WTC11 (cell line): Measurements from ENCODE around the gene SLC2A1. TPM values are rescaled to one million over a fixed set of nuclear protein-coding genes. Genes with fewer than 3 reads are reported as not detected.

ENCODE experiments used
- ATAC-seq: fragments of 200-7000 bp; cut with Tn5 transposase; 2 replicates; pipeline ENCODE4 v1.10.0; 2021; ENCODE audit warnings: mild to moderate bottlenecking, moderate library complexity
- CTCF ChIA-PET: fragments of 300-600 bp; sonication (Branson Sonifier 250); formaldehyde crosslinking; loops from one replicate; lab custom pipeline; 2021; ENCODE audit warnings: antibody characterized with exemption; lab: Charles Lee
- POLR2A ChIA-PET: fragments of 350-600 bp; sonication (Branson Sonifier 250); formaldehyde crosslinking; loops from one replicate; lab custom pipeline; 2021; ENCODE audit warnings: antibody characterized with exemption; lab: Charles Lee
- DNase-seq: peaks from one replicate; pipeline ENCODE4 v3.0.0; 2021; ENCODE audit warnings: low spot score
- H3K27ac Mint-ChIP-seq: 2 replicates; pipeline ENCODE4 v1.8.0; 2021; ENCODE audit warnings: mixed read lengths
- H3K27me3 Mint-ChIP-seq: 2 replicates; pipeline ENCODE4 v1.8.0; 2021; ENCODE audit warnings: low read depth, mild to moderate bottlenecking, moderate library complexity, mixed read lengths
- H3K36me3 Mint-ChIP-seq: 2 replicates; pipeline ENCODE4 v1.8.0; 2021; ENCODE audit warnings: mixed read lengths
- H3K4me1 Mint-ChIP-seq: 2 replicates; pipeline ENCODE4 v1.8.0; 2022; ENCODE audit warnings: mixed read lengths
- H3K4me3 Mint-ChIP-seq: 2 replicates; pipeline ENCODE4 v1.8.0; 2021; ENCODE audit warnings: mild to moderate bottlenecking, moderate library complexity, mixed read lengths
- H3K9me3 Mint-ChIP-seq: 2 replicates; pipeline ENCODE4 v1.8.0; 2021; ENCODE audit warnings: mixed read lengths
- CDX4 ChIP-seq: fragments of 250-450 bp; sonication (Bioruptor Pico); IDR thresholded peaks from 2 replicates; pipeline ENCODE4 v1.9.0; 2021; ENCODE audit warnings: moderate library complexity, mild to moderate bottlenecking, inconsistent platforms, borderline replicate concordance
- E2F1 ChIP-seq: sonication (generic); formaldehyde crosslinking; IDR thresholded peaks from 2 replicates; pipeline ENCODE4 v1.8.0; 2022; ENCODE audit warnings: mild to moderate bottlenecking, missing genetic modification reagents
- MXD4 ChIP-seq: fragments of 250-450 bp; sonication (Bioruptor Pico); IDR thresholded peaks from 2 replicates; pipeline ENCODE4 v1.8.0; 2021; ENCODE audit warnings: mild to moderate bottlenecking, moderate library complexity, borderline replicate concordance
- TEAD4 ChIP-seq: sonication (generic); formaldehyde crosslinking; IDR thresholded peaks from 2 replicates; pipeline ENCODE4 v1.8.0; 2022; ENCODE audit warnings: mild to moderate bottlenecking, missing genetic modification reagents
- USF1 ChIP-seq: sonication (generic); formaldehyde crosslinking; IDR thresholded peaks from 2 replicates; pipeline ENCODE4 v1.8.0; 2022; ENCODE audit warnings: mild to moderate bottlenecking, missing genetic modification reagents
- ZMAT4 ChIP-seq: fragments of 250-450 bp; sonication (Bioruptor Pico); IDR thresholded peaks from 2 replicates; pipeline ENCODE4 v1.9.0; 2021; ENCODE audit warnings: mild to moderate bottlenecking
- ZNF219 ChIP-seq: sonication (generic); formaldehyde crosslinking; IDR thresholded peaks from 2 replicates; pipeline ENCODE4 v1.8.0; 2023; ENCODE audit warnings: missing genetic modification reagents, mild to moderate bottlenecking, borderline replicate concordance
- ZNF512 ChIP-seq: sonication (generic); formaldehyde crosslinking; IDR thresholded peaks from 2 replicates; pipeline ENCODE4 v1.8.1; 2022; ENCODE audit warnings: missing genetic modification reagents, borderline replicate concordance
- ZNF671 ChIP-seq: fragments of 250-450 bp; sonication (Bioruptor Pico); IDR thresholded peaks from 2 replicates; pipeline ENCODE4 v1.8.0; 2021; ENCODE audit warnings: mild to moderate bottlenecking
- ZSCAN18 ChIP-seq: fragments of 250-450 bp; sonication (Bioruptor Pico); IDR thresholded peaks from 2 replicates; pipeline ENCODE4 v2.1.2; 2022; ENCODE audit warnings: mild to moderate bottlenecking, moderate library complexity
- total RNA-seq: library from RNA; stranded (reverse); gene quantifications from 3 replicates; pipeline ENCODE4 v1.2.3, GENCODE V29; 2021
- TF ChIP-seq, protein P1 (sequence below): sonication (generic); formaldehyde crosslinking; IDR thresholded peaks from 2 replicates; pipeline ENCODE4 v1.8.0; 2022; ENCODE audit warnings: mild to moderate bottlenecking, missing genetic modification reagents
- TF ChIP-seq, protein P2 (sequence below): sonication (generic); formaldehyde crosslinking; IDR thresholded peaks from 2 replicates; pipeline ENCODE4 v1.8.1; 2023; ENCODE audit warnings: mild to moderate bottlenecking, missing genetic modification reagents, moderate library complexity
- TF ChIP-seq, protein P3 (sequence below): fragments of 250-450 bp; sonication (Bioruptor Pico); IDR thresholded peaks from 2 replicates; pipeline ENCODE4 v1.9.0; 2021; ENCODE audit warnings: mild to moderate bottlenecking

SLC2A1 gene
- total RNA-seq, 1 experiment from 2014 or later: 215 TPM

- peak overlapping the region; percentile 92 for H3K27ac Mint-ChIP-seq
- peaks cover 96% of the 10 kb centered on the region for H3K4me1 Mint-ChIP-seq
- H3K36me3 Mint-ChIP-seq: peaks cover 75% of the 10 kb centered on the region
- peak overlapping the region; percentile 29 for H3K4me3 Mint-ChIP-seq
- TF ChIP-seq, protein P1, sequence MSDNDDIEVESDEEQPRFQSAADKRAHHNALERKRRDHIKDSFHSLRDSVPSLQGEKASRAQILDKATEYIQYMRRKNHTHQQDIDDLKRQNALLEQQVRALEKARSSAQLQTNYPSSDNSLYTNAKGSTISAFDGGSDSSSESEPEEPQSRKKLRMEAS: no peak
- TF ChIP-seq ZNF219 (no peak), MXD4 (CRISPR knock-in tag) (no peak), E2F1 (CRISPR knock-in tag) (no peak), CDX4 (CRISPR knock-in tag) (no peak), ZNF512 (CRISPR knock-in tag) (no peak), TEAD4 (CRISPR knock-in tag) (no peak), USF1 (CRISPR knock-in tag) (no peak), ZNF671 (no peak)
- TF ChIP-seq, protein P2, sequence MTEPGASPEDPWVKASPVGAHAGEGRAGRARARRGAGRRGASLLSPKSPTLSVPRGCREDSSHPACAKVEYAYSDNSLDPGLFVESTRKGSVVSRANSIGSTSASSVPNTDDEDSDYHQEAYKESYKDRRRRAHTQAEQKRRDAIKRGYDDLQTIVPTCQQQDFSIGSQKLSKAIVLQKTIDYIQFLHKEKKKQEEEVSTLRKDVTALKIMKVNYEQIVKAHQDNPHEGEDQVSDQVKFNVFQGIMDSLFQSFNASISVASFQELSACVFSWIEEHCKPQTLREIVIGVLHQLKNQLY (CRISPR knock-in tag): no peak
- POLR2A ChIA-PET: interaction anchor here (0.8 to 1.2 kb wide), 4 partner anchors 10 to 63 kb away, joined by 3 to 10 read pairs (median 6); partner anchors contain the start of gene SLC2A1
- ATAC-seq (no peak), DNase-seq (no peak)
- no peaks in the 10 kb centered on the region for H3K27me3 Mint-ChIP-seq
- H3K9me3 Mint-ChIP-seq: no peaks in the 10 kb centered on the region
- CTCF ChIA-PET: interaction anchor here (0.8 to 4.9 kb wide), 4 partner anchors 11 to 127 kb away, joined by 3 to 46 read pairs (median 4); no protein-coding TSS in a partner anchor
Measured at GRCh38 chr1:42946120-42946898, 12.4 kb downstream of the SLC2A1 start.

GRCh38 chr1:42945164-42945563 lies 13.5 kb downstream of the SLC2A1 start:
- no peaks in the 10 kb centered on the region for H3K27me3 Mint-ChIP-seq
- TF ChIP-seq MXD4 (CRISPR knock-in tag): no peak
- POLR2A ChIA-PET: no interaction called here
- peaks cover 93% of the 10 kb centered on the region for H3K4me1 Mint-ChIP-seq
- peak overlapping the region; percentile 94 for H3K27ac Mint-ChIP-seq
- H3K36me3 Mint-ChIP-seq: peaks cover 76% of the 10 kb centered on the region
- DNase-seq (no peak), ATAC-seq (no peak)
- no peak overlapping the region for H3K4me3 Mint-ChIP-seq
- CTCF ChIA-PET: interaction anchor here (2.0 kb wide), 1 partner anchor 32 kb away, joined by 7 read pairs; no protein-coding TSS in a partner anchor
- H3K9me3 Mint-ChIP-seq: no peaks in the 10 kb centered on the region

DNA sequence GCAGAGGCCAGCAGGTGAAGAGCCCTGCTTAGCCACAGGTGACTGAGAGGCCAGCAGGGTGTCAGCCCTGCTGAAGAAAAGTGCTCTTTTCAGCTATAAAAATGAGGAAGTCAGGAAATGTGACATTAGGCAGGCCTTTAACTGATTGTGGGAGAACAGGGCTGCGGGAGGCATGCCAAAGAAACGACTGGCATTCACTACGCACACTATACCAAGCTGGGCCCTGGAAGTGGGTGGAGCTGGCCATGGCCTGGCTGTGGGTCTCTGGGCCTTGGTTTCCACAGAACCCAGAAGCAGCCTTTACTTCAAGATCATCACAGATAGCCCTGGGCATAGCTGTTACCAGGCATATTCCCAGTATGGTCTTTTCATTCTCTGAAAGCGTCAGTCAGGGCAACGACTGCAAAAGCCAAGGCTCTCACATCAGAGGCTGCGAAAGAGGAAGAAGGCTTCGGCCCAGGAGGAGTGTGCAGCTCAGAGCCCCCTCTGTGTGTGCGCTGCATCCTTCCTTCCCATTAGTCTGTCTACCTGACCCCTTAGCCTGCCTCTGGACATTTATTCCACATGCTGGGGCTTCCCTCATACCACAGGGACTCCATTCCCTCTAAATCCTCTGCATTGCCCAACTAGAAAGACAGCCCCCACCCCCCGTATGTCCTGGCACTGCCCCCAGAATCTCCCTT lies 14.3 kb downstream of the SLC2A1 start:
- Mint-ChIP-seq H3K4me3 (peak overlapping the region; percentile 26; the same call in 1 of the 2 replicates), H3K9me3 (no peaks in the 10 kb centered on the region), H3K27me3 (no peaks in the 10 kb centered on the region), H3K4me1 (peaks cover 90% of the 10 kb centered on the region), H3K36me3 (peaks cover 79% of the 10 kb centered on the region), H3K27ac (peak overlapping the region; percentile 94)
- TF ChIP-seq ZMAT4 (CRISPR knock-in tag) (peak; percentile 54; the same call in 1 of the 2 replicates), CDX4 (CRISPR knock-in tag) (no peak), ZNF671 (no peak), ZSCAN18 (CRISPR knock-in tag) (no peak)
- TF ChIP-seq, protein P3, sequence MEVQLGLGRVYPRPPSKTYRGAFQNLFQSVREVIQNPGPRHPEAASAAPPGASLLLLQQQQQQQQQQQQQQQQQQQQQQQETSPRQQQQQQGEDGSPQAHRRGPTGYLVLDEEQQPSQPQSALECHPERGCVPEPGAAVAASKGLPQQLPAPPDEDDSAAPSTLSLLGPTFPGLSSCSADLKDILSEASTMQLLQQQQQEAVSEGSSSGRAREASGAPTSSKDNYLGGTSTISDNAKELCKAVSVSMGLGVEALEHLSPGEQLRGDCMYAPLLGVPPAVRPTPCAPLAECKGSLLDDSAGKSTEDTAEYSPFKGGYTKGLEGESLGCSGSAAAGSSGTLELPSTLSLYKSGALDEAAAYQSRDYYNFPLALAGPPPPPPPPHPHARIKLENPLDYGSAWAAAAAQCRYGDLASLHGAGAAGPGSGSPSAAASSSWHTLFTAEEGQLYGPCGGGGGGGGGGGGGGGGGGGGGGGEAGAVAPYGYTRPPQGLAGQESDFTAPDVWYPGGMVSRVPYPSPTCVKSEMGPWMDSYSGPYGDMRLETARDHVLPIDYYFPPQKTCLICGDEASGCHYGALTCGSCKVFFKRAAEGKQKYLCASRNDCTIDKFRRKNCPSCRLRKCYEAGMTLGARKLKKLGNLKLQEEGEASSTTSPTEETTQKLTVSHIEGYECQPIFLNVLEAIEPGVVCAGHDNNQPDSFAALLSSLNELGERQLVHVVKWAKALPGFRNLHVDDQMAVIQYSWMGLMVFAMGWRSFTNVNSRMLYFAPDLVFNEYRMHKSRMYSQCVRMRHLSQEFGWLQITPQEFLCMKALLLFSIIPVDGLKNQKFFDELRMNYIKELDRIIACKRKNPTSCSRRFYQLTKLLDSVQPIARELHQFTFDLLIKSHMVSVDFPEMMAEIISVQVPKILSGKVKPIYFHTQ (CRISPR knock-in tag): no peak
- TF ChIP-seq, protein P2 (CRISPR knock-in tag): no peak
- ATAC-seq (no peak), DNase-seq (no peak)
- CTCF ChIA-PET: interaction anchor here (0.7 to 2.0 kb wide), 2 partner anchors 31 to 232 kb away, joined by 3 to 7 read pairs; no protein-coding TSS in a partner anchor
- POLR2A ChIA-PET: no interaction called here
